Esophagus mucosa (tissue), 1 donor: ENCODE results near the gene CACNA1C. TPM values are rescaled to one million over a fixed set of nuclear protein-coding genes. Genes with fewer than 3 reads are reported as not detected.
A peak's percentile ranks its signal among the peaks of the same experiment; 100 is the strongest.
"Not testable (repeated sequence)": the region's sequence is repeated elsewhere in the genome, so short reads cannot be mapped to it uniquely, and the experiment has no call there.

ENCODE experiments used
- ATAC-seq: fragments of 200-7000 bp; cut with Tn5 transposase; one replicate; pipeline ENCODE4 v1.9.1; 2020
- total RNA-seq: library from RNA; stranded (reverse); gene quantifications from one replicate; pipeline ENCODE4 v1.2.4, GENCODE V29; 2023
- donor health status: DM: yes; HTN: yes; CAD: no.

The CACNA1C gene
- total RNA-seq, 1 donor from 2014 or later = 1.1 TPM

GRCh38 chr12:2076196-2076570 lies 23.4 kb downstream of the CACNA1C start:
- ATAC-seq = no peak

GRCh38 chr12:2076728-2077127 lies 23.9 kb downstream of the CACNA1C start:
- ATAC-seq = no peak

GRCh38 chr12:2080604-2081003 lies 27.8 kb downstream of the CACNA1C start:
- ATAC-seq = no peak

- ATAC-seq = no peak
Observed at GRCh38 chr12:2082321-2082720, 29.5 kb downstream of the CACNA1C start.

GRCh38 chr12:2083008-2083407 lies 30.2 kb downstream of the CACNA1C start:
- no peak for ATAC-seq

- no peak for ATAC-seq
Observed at GRCh38 chr12:2083561-2083960, 30.8 kb downstream of the CACNA1C start.

- no peak for ATAC-seq
Observed at GRCh38 chr12:2084553-2085296, 31.9 kb downstream of the CACNA1C start.

- no peak for ATAC-seq
Observed at GRCh38 chr12:2092354-2092753, 39.6 kb downstream of the CACNA1C start.

GRCh38 chr12:2092890-2093289 lies 40.1 kb downstream of the CACNA1C start:
- no peak for ATAC-seq

GRCh38 chr12:2094597-2094996 lies 41.8 kb downstream of the CACNA1C start:
- ATAC-seq = peak; percentile 10

GRCh38 chr12:2095878-2096277 lies 43.1 kb downstream of the CACNA1C start:
- ATAC-seq = peak; percentile 31

- ATAC-seq = no peak
Observed at GRCh38 chr12:2097617-2098016, 44.8 kb downstream of the CACNA1C start.

- no peak for ATAC-seq
Observed at GRCh38 chr12:2098852-2099251, 46.1 kb downstream of the CACNA1C start.

- ATAC-seq = no peak
Observed at GRCh38 chr12:2099595-2099994, 46.8 kb downstream of the CACNA1C start.

GRCh38 chr12:2101359-2101758 lies 48.6 kb downstream of the CACNA1C start:
- no peak for ATAC-seq

- ATAC-seq = no peak
Observed at GRCh38 chr12:2101771-2102170, 49.0 kb downstream of the CACNA1C start.

- ATAC-seq = not testable (repeated sequence)
Observed at GRCh38 chr12:2102736-2103135, 49.9 kb downstream of the CACNA1C start.

GRCh38 chr12:2105387-2105786 lies 52.6 kb downstream of the CACNA1C start:
- not testable (repeated sequence) for ATAC-seq

GRCh38 chr12:2108166-2108565 lies 55.4 kb downstream of the CACNA1C start:
- ATAC-seq = no peak

- no peak for ATAC-seq
Observed at GRCh38 chr12:2108975-2109671, 56.3 kb downstream of the CACNA1C start.

- no peak for ATAC-seq
Observed at GRCh38 chr12:2110127-2110526, 57.3 kb downstream of the CACNA1C start.

- ATAC-seq = no peak
Observed at GRCh38 chr12:2110849-2111566, 58.2 kb downstream of the CACNA1C start.

- no peak for ATAC-seq
Observed at GRCh38 chr12:2111826-2112225, 59.0 kb downstream of the CACNA1C start.

- no peak for ATAC-seq
Observed at GRCh38 chr12:2112401-2112800, 59.6 kb downstream of the CACNA1C start.
